Posterior vena cava (tissue), 2 donors: ENCODE results near the gene SLC35A2. TPM values are rescaled to one million over a fixed set of nuclear protein-coding genes. Genes with fewer than 3 reads are reported as not detected.

Source experiments
- DNase-seq: peaks from one replicate; pipeline ENCODE4 v3.0.0-alpha.2; 2020; ENCODE audit warnings: low spot score
- intact Hi-C, 2 donors: fragments of 100-400 bp; cut with DNase I; formaldehyde crosslinking; loops; one replicate each; pipeline versions ENCODE4 v1.14.1 to v1.14.2; 2022 to 2023
- total RNA-seq, 2 donors: library from RNA; stranded (reverse); fragmentation: NEBNext Ultra II Directional; extraction: Animal tissue kit (Norgen Biotek cat#: 25700); gene quantifications; one replicate each; pipeline ENCODE4 v1.2.1, GENCODE V29; 2021
- donor health status: DM: yes; HTN: yes; CAD: no.
- donor health status: DM: yes; HTN: yes; CAD: no.

The SLC35A2 gene
- total RNA-seq, 2 donors from 2014 or later = 11.5 to 14.7 TPM

GRCh38 chrX:48909703-48910294 lies 1.6 kb downstream of the SLC35A2 start:
- intact Hi-C loops = loop anchor here in 1 of 2 donors (10.0 kb wide), 1 partner anchor 65 kb away; the partner anchor contains the start of gene KCND1
- DNase-seq = no peak

- intact Hi-C loops = no loop called here
- DNase-seq = no peak
Observed at GRCh38 chrX:48908600-48908999, 2.8 kb downstream of the SLC35A2 start.

- intact Hi-C loops = no loop called here
- no peak for DNase-seq
Observed at GRCh38 chrX:48905090-48905790, 6.2 kb downstream of the SLC35A2 start.

- no peak for DNase-seq
- intact Hi-C loops = no loop called here
Observed at GRCh38 chrX:48904626-48905025, 6.8 kb downstream of the SLC35A2 start.

- no peak for DNase-seq
- intact Hi-C loops = no loop called here
Observed at GRCh38 chrX:48904180-48904579, 7.3 kb downstream of the SLC35A2 start.

GRCh38 chrX:48903290-48903689 lies 8.2 kb downstream of the SLC35A2 start:
- intact Hi-C loops = no loop called here
- DNase-seq = no peak

- DNase-seq = no peak
- intact Hi-C loops = no loop called here
Observed at GRCh38 chrX:48902776-48903175, 8.7 kb downstream of the SLC35A2 start.

- intact Hi-C loops = no loop called here
- DNase-seq = no peak
Observed at GRCh38 chrX:48902135-48902534, 9.3 kb downstream of the SLC35A2 start.

- DNase-seq = no peak
- intact Hi-C loops = no loop called here
Observed at GRCh38 chrX:48901069-48901468, 10.4 kb downstream of the SLC35A2 start.

- DNase-seq = no peak
- intact Hi-C loops = no loop called here
Observed at GRCh38 chrX:48899078-48899410, 12.4 kb downstream of the SLC35A2 start.

- intact Hi-C loops = no loop called here
- DNase-seq = peak; percentile 96
Observed at GRCh38 chrX:48897625-48898306, 13.7 kb downstream of the SLC35A2 start, which contains the start of the genes PQBP1 and TIMM17B. Gene PQBP1, plus strand, starts transcription at chrX:48897930. Its CDS starts 580 bp downstream, at chrX:48898510. Gene TIMM17B, minus strand, starts transcription at chrX:48897768. Its CDS starts 19 bp downstream, at chrX:48897749.

GRCh38 chrX:48897157-48897624 lies 14.3 kb downstream of the SLC35A2 start:
- intact Hi-C loops = no loop called here
- peak; percentile 91 for DNase-seq

- intact Hi-C loops = no loop called here
- DNase-seq = peak; percentile 61
Observed at GRCh38 chrX:48896611-48897011, 14.8 kb downstream of the SLC35A2 start.

GRCh38 chrX:48894891-48895290 lies 16.6 kb downstream of the SLC35A2 start:
- peak; percentile 16 for DNase-seq
- intact Hi-C loops = no loop called here

GRCh38 chrX:48893556-48894348 lies 17.7 kb downstream of the SLC35A2 start:
- intact Hi-C loops = no loop called here
- peak; percentile 72 for DNase-seq

GRCh38 chrX:48892896-48893295 lies 18.6 kb downstream of the SLC35A2 start:
- peak; percentile 65 for DNase-seq
- intact Hi-C loops = no loop called here

GRCh38 chrX:48891402-48892288 lies 19.8 kb downstream of the SLC35A2 start:
- peak; percentile 94 for DNase-seq
- intact Hi-C loops = no loop called here

- intact Hi-C loops = no loop called here
- no peak for DNase-seq
Observed at GRCh38 chrX:48890934-48891401, 20.5 kb downstream of the SLC35A2 start.
